H1 (cell line): ENCODE data around the gene SMAD1.

Source experiments
- ASH2L ChIP-seq: fragments of 200-600, 300-600 bp; sonication (generic); IDR thresholded peaks from one replicate; pipeline ENCODE4 v1.7.1; 2017; ENCODE audit warnings: low read length
- ATF2 ChIP-seq: IDR thresholded peaks from 2 replicates; pipeline ENCODE4 v1.6.1; 2012; ENCODE audit warnings: low read length, inconsistent platforms
- BRCA1 ChIP-seq: IDR thresholded peaks from 2 replicates; pipeline ENCODE4 v1.6.1; 2012; ENCODE audit warnings: low read depth, low read length, improper control_type of control experiment
- CHD2 ChIP-seq: IDR thresholded peaks from 2 replicates; pipeline ENCODE4 v1.6.1; 2012; ENCODE audit warnings: low read length, improper control_type of control experiment
- CTCF ChIP-seq, 3 experiments: IDR thresholded peaks; 1 replicate in 2 of 3; 2 replicates in 1 of 3; pipeline versions ENCODE4 v1.5.1 to v1.6.1; 2011; ENCODE audit warnings: low read length in 3 of 3, mild to moderate bottlenecking in 3 of 3, inconsistent platforms in 2 of 3, low read depth in 1 of 3, moderate library complexity in 1 of 3; ENCODE audit not compliant: insufficient read depth in 1 of 3; ENCODE audit errors: control extremely low read depth in 1 of 3
- E2F6 ChIP-seq: IDR thresholded peaks from 2 replicates; pipeline ENCODE4 v1.6.1; 2012; ENCODE audit warnings: inconsistent platforms
- EZH2 ChIP-seq: fragments of 200-600 bp; sonication (generic); IDR thresholded peaks from 2 replicates; pipeline ENCODE4 v1.7.1; 2012; ENCODE audit warnings: low read depth, mild to moderate bottlenecking, moderate library complexity, low read length, inconsistent platforms; ENCODE audit not compliant: severe bottlenecking
- KDM1A ChIP-seq: fragments of 200-600, 300-600 bp; sonication (generic); IDR thresholded peaks from 2 replicates; pipeline ENCODE4 v1.7.1; 2016; ENCODE audit warnings: mild to moderate bottlenecking, low read length, borderline replicate concordance
- MAFK ChIP-seq: IDR thresholded peaks from 2 replicates; pipeline ENCODE4 v1.6.1; 2012; ENCODE audit warnings: low read depth, mild to moderate bottlenecking, improper control_type of control experiment, low read length
- MAX ChIP-seq: IDR thresholded peaks from 2 replicates; pipeline ENCODE4 v1.6.1; 2012; ENCODE audit warnings: inconsistent platforms
- POLR2A ChIP-seq, 2 experiments: IDR thresholded peaks; 1 replicate in 1 of 2; 2 replicates in 1 of 2; pipeline ENCODE4 v1.6.1; 2011; ENCODE audit warnings: low read depth in 2 of 2, low read length in 2 of 2, mild to moderate bottlenecking in 2 of 2; ENCODE audit errors: control extremely low read depth in 1 of 2
- POLR2AphosphoS5 ChIP-seq: IDR thresholded peaks from 2 replicates; pipeline ENCODE4 v1.6.1; 2011; ENCODE audit warnings: low read depth, low read length
- SIN3A ChIP-seq, 2 experiments: IDR thresholded peaks in 1 of 2; conservative IDR thresholded peaks in 1 of 2; 2 replicates each; pipeline ENCODE4 v1.6.1; 2011 to 2012; ENCODE audit warnings: low read length in 2 of 2, improper control_type of control experiment in 1 of 2, low read depth in 1 of 2, mild to moderate bottlenecking in 1 of 2
- YY1 ChIP-seq: IDR thresholded peaks from 2 replicates; pipeline ENCODE4 v1.6.1; 2011; ENCODE audit warnings: low read depth, mild to moderate bottlenecking, low read length

GRCh38 chr4:145453163-145453520 is 28.5 kb upstream of the SMAD1 start:
- TF ChIP-seq MAFK (no peak), CTCF (IDR thresholded peaks at IDR 0.05; ENCODE audit: control extremely low read depth in 1 of 3, insufficient read depth in 1 of 3, low read depth in 1 of 3, low read length in 3 of 3) (no peak), POLR2A (IDR thresholded peaks at IDR 0.05; ENCODE audit: control extremely low read depth in 1 of 2, low read depth in 2 of 2, low read length in 2 of 2) (no peak), POLR2AphosphoS5 (no peak), BRCA1 (no peak), E2F6 (no peak), YY1 (no peak), MAX (no peak), EZH2 (no peak), KDM1A (no peak), CHD2 (no peak), ATF2 (no peak), ASH2L (no peak), SIN3A (conservative IDR thresholded peaks at IDR 0.05 in 1 of 2, IDR thresholded peaks at IDR 0.05 in 1 of 2; ENCODE audit: low read depth in 1 of 2, low read length in 2 of 2) (no peak)
